H1 (cell line): Measurements from ENCODE around the gene CGB2. TPM values are rescaled to one million over a fixed set of nuclear protein-coding genes. Genes with fewer than 3 reads are reported as not detected.

ENCODE experiments used
- CTCF ChIA-PET: fragments of 300-600 bp; sonication (Branson Sonifier 250); formaldehyde crosslinking; loops from one replicate; lab custom pipeline; 2021; ENCODE audit not compliant: partially characterized antibody; lab: Charles Lee
- POLR2A ChIA-PET: fragments of 300-600 bp; sonication (Branson Sonifier 250); formaldehyde crosslinking; loops from one replicate; lab custom pipeline; 2021; ENCODE audit warnings: inconsistent platforms; ENCODE audit not compliant: partially characterized antibody; lab: Charles Lee
- DNase-seq, 2 experiments: peaks; one replicate each; pipeline versions ENCODE4 v3.0.0 to v3.0.0-alpha.2; 2010 to 2022; ENCODE audit warnings: low spot score in 2 of 2, low read depth in 1 of 2, mixed read lengths in 1 of 2
- FAIRE-seq: peaks from 2 replicates; lab custom pipeline; 2011; peaks lifted over from hg19 to GRCh38; lab: Jason Lieb, UNC
- H2AFZ ChIP-seq: 2 replicates; pipeline ENCODE4 v1.8.1; 2012; ENCODE audit warnings: low read length, inconsistent platforms
- H2AK5ac ChIP-seq: 2 replicates; pipeline ENCODE4 v1.6.1; 2013; ENCODE audit warnings: low read depth, low read length
- H2BK120ac ChIP-seq: replicated peaks from 2 replicates; pipeline ENCODE3; 2013; ENCODE audit warnings: low read depth, low read length, inconsistent platforms
- H2BK12ac ChIP-seq: 2 replicates; pipeline ENCODE4 v1.6.1; 2013; ENCODE audit warnings: low read depth, low read length
- H2BK15ac ChIP-seq: 2 replicates; pipeline ENCODE4 v1.6.1; 2013; ENCODE audit warnings: low read length
- H2BK20ac ChIP-seq: 2 replicates; pipeline ENCODE4 v1.6.1; 2013; ENCODE audit warnings: low read length
- H2BK5ac ChIP-seq: 2 replicates; pipeline ENCODE4 v1.6.1; 2013; ENCODE audit warnings: low read depth, low read length
- H3K14ac ChIP-seq: 2 replicates; pipeline ENCODE4 v1.6.1; 2013; ENCODE audit warnings: inconsistent platforms; ENCODE audit not compliant: insufficient read length
- H3K18ac ChIP-seq: 2 replicates; pipeline ENCODE4 v1.6.1; 2013; ENCODE audit warnings: low read length; ENCODE audit errors: extremely low read depth
- H3K23ac ChIP-seq: 2 replicates; pipeline ENCODE4 v1.6.1; 2013; ENCODE audit warnings: inconsistent platforms; ENCODE audit not compliant: insufficient read length
- H3K23me2 ChIP-seq: 2 replicates; pipeline ENCODE4 v1.6.1; 2013; ENCODE audit warnings: low read depth, low read length
- H3K27ac ChIP-seq: 2 replicates; pipeline ENCODE4 v1.6.1; 2011; ENCODE audit warnings: low read depth, low read length, inconsistent platforms
- H3K27me3 ChIP-seq, 4 experiments: replicated peaks in 1 of 4; 1 replicate in 1 of 4; 2 replicates in 3 of 4; pipeline versions ENCODE4 v1.6.1 to v1.8.1; 2011 to 2013; ENCODE audit warnings: low read length in 3 of 4, mild to moderate bottlenecking in 3 of 4, inconsistent platforms in 2 of 4, mixed read lengths in 2 of 4, moderate library complexity in 1 of 4; ENCODE audit not compliant: control insufficient read depth in 3 of 4, insufficient read depth in 3 of 4; ENCODE audit errors: extremely low read depth in 1 of 4
- H3K36me3 ChIP-seq, 4 experiments: 2 replicates each; pipeline versions ENCODE4 v1.6.1 to v1.8.1; 2011 to 2013; ENCODE audit warnings: mild to moderate bottlenecking in 4 of 4, low read length in 3 of 4, moderate library complexity in 2 of 4, control low read depth in 1 of 4, inconsistent platforms in 1 of 4; ENCODE audit not compliant: insufficient read depth in 4 of 4, control insufficient read depth in 2 of 4
- H3K4ac ChIP-seq: replicated peaks from 2 replicates; pipeline ENCODE3; 2013; ENCODE audit warnings: low read length, low read depth, mixed read lengths, inconsistent platforms; ENCODE audit not compliant: insufficient read length
- H3K4me1 ChIP-seq, 4 experiments: replicated peaks in 1 of 4; 1 replicate in 1 of 4; 2 replicates in 3 of 4; pipeline versions ENCODE4 v1.6.1 to v1.8.1; 2011 to 2013; ENCODE audit warnings: low read length in 3 of 4, inconsistent platforms in 2 of 4, mixed read lengths in 1 of 4; ENCODE audit not compliant: insufficient read depth in 4 of 4, control insufficient read depth in 3 of 4
- H3K4me2 ChIP-seq, 2 experiments: 2 replicates each; pipeline versions ENCODE4 v1.6.1 to v1.8.1; 2011 to 2013; ENCODE audit warnings: low read depth in 2 of 2, low read length in 2 of 2, control low read depth in 1 of 2, inconsistent platforms in 1 of 2, mild to moderate bottlenecking in 1 of 2; ENCODE audit not compliant: insufficient read depth in 1 of 2
- H3K4me3 ChIP-seq, 4 experiments: fragments of 200-600, 300-600 bp in 1 of 4; sonication (generic), shearing (Covaris generic), sonication (Bioruptor Twin) in 1 of 4; 2 replicates each; pipeline versions ENCODE4 v1.5.1 to v1.8.1; 2011 to 2016; ENCODE audit warnings: low read length in 4 of 4, low read depth in 3 of 4, control low read depth in 2 of 4, inconsistent platforms in 2 of 4, mild to moderate bottlenecking in 2 of 4, mixed read lengths in 1 of 4, moderate library complexity in 1 of 4; ENCODE audit not compliant: insufficient read depth in 2 of 4; ENCODE audit errors: extremely low read depth in 1 of 4
- H3K56ac ChIP-seq: replicated peaks from 2 replicates; pipeline ENCODE3; 2013; ENCODE audit warnings: low read depth, mild to moderate bottlenecking, mixed read lengths, low read length, inconsistent platforms; ENCODE audit not compliant: insufficient read length
- H3K79me1 ChIP-seq: 2 replicates; pipeline ENCODE4 v1.6.1; 2013; ENCODE audit warnings: low read depth, low read length, control low read depth
- H3K79me2 ChIP-seq, 2 experiments: 2 replicates each; pipeline versions ENCODE4 v1.6.1 to v1.8.1; 2012 to 2013; ENCODE audit warnings: low read length in 2 of 2, mild to moderate bottlenecking in 2 of 2, inconsistent platforms in 1 of 2; ENCODE audit not compliant: insufficient read depth in 2 of 2, control insufficient read depth in 1 of 2
- H3K9ac ChIP-seq, 4 experiments: replicated peaks in 1 of 4; 1 replicate in 1 of 4; 2 replicates in 3 of 4; pipeline versions ENCODE4 v1.6.1 to v1.8.1; 2011 to 2013; ENCODE audit warnings: low read depth in 3 of 4, low read length in 3 of 4, control low read depth in 2 of 4, mild to moderate bottlenecking in 2 of 4, moderate library complexity in 2 of 4, inconsistent platforms in 1 of 4; ENCODE audit errors: extremely low read depth in 1 of 4
- H3K9me3 ChIP-seq, 2 experiments: 2 replicates each; pipeline versions ENCODE4 v1.6.1 to v1.8.1; 2012 to 2013; ENCODE audit warnings: mild to moderate bottlenecking in 2 of 2, moderate library complexity in 2 of 2, control low read depth in 1 of 2, inconsistent platforms in 1 of 2, low read depth in 1 of 2, low read length in 1 of 2, mixed read lengths in 1 of 2; ENCODE audit not compliant: insufficient read depth in 2 of 2
- H4K20me1 ChIP-seq, 2 experiments: replicated peaks in 1 of 2; 2 replicates each; pipeline versions ENCODE3 to v1.8.1; 2011 to 2013; ENCODE audit warnings: inconsistent platforms in 2 of 2, low read length in 2 of 2, mild to moderate bottlenecking in 1 of 2; ENCODE audit not compliant: insufficient read depth in 2 of 2, control insufficient read depth in 1 of 2
- H4K5ac ChIP-seq: 2 replicates; pipeline ENCODE4 v1.6.1; 2013; ENCODE audit warnings: low read length, low read depth, mixed read lengths, inconsistent platforms; ENCODE audit not compliant: insufficient read length
- H4K8ac ChIP-seq: 2 replicates; pipeline ENCODE4 v1.8.0; 2013; ENCODE audit warnings: mild to moderate bottlenecking, moderate library complexity, low read length, inconsistent platforms; ENCODE audit not compliant: insufficient read depth; ENCODE audit errors: extremely low read depth
- H4K91ac ChIP-seq: replicated peaks from 2 replicates; pipeline ENCODE3; 2013; ENCODE audit warnings: low read length, mixed read lengths, inconsistent platforms; ENCODE audit not compliant: insufficient read length
- GABPA ChIP-seq: IDR thresholded peaks from 2 replicates; pipeline ENCODE4 v1.6.1; 2011; ENCODE audit warnings: mild to moderate bottlenecking, low read length, moderate library complexity, borderline replicate concordance; ENCODE audit not compliant: insufficient read depth
- KDM4A ChIP-seq: IDR thresholded peaks from one replicate; pipeline ENCODE4 v1.7.1; 2012; ENCODE audit warnings: low read depth, mild to moderate bottlenecking, moderate library complexity, low read length, inconsistent platforms; ENCODE audit not compliant: severe bottlenecking
- NANOG ChIP-seq: IDR thresholded peaks from 2 replicates; pipeline ENCODE4 v1.6.1; 2011; ENCODE audit warnings: low read length, low read depth, mild to moderate bottlenecking, inconsistent platforms; ENCODE audit not compliant: insufficient read depth, poor library complexity, severe bottlenecking
- RBBP5 ChIP-seq: IDR thresholded peaks from 2 replicates; pipeline ENCODE4 v1.7.1; 2012; ENCODE audit warnings: low read depth, mild to moderate bottlenecking, inconsistent platforms, low read length, moderate library complexity, borderline replicate concordance
- TAF7 ChIP-seq: optimal IDR thresholded peaks from 2 replicates; pipeline ENCODE3; 2011; ENCODE audit warnings: low read depth, mild to moderate bottlenecking, inconsistent platforms, low read length, moderate library complexity, borderline replicate concordance
- WGBS, 2 experiments: shearing (Covaris generic) in 1 of 2; methylation state at CpG; one replicate each; pipeline versions ENCODE4 v1.1.6 to v1.1.7; 2013 to 2015; ENCODE audit warnings: low lambda C conversion rate in 2 of 2, mixed read lengths in 2 of 2, inconsistent platforms in 1 of 2, low coverage in 1 of 2, missing lambda C conversion rate in 1 of 2; ENCODE audit not compliant: insufficient replicate concordance in 2 of 2, insufficient coverage in 1 of 2, insufficient read length in 1 of 2; ENCODE audit errors: extremely low coverage in 1 of 2, missing lambda C conversion rate in 1 of 2; 5-methylcytosine and 5-hydroxymethylcytosine counted together
- polyA plus RNA-seq, 7 experiments: library from polyadenylated mRNA; depleted of rRNA in 3 of 7; stranded (reverse) in 5 of 7; unstranded in 2 of 7; fragments of >200 nt in 5 of 7; fragments of 200-250 nt in 2 of 7; gene quantifications; 1 replicate in 5 of 7; 2 replicates in 1 of 7; 4 replicates in 1 of 7; pipeline versions ENCODE4 v1.2.1 to v1.2.3, GENCODE V29; 2011 to 2013; ENCODE audit warnings: missing spikeins in 2 of 7, mixed read lengths in 2 of 7
- total RNA-seq: library from RNA; stranded (reverse); fragmentation: NEBNext Ultra II Directional; extraction: Animal tissue kit (Norgen Biotek cat#: 25700); gene quantifications from 2 replicates; pipeline ENCODE4 v1.2.1, GENCODE V29; 2021

The CGB2 gene
- total and polyA plus RNA-seq, 2 of the 8 experiments (the other 6 are each of a cell fraction or from before 2014, with no cell fraction given): 0.71 to 3.2 TPM

- Histone ChIP-seq H2BK15ac (no peak within 1 kb of the TSS), H3K4me2 (peak within 1 kb of the TSS; percentile 88 to 90), H2BK120ac (no peak within 1 kb of the TSS), H3K56ac (no peak within 1 kb of the TSS), H3K18ac (peak within 1 kb of the TSS; percentile 85), H3K36me3 (no peaks in the 10 kb centered on the region), H3K9me3 (no peaks in the 10 kb centered on the region), H3K4me1 (peaks cover 0 to 22% (median 17%) of the 10 kb centered on the region in 4 experiments; a peak in 6 of 7 replicates), H2AFZ (0 out of 2 replicates have a peak within 1 kb of the TSS, but pooled peaks have one; percentile 17), H3K9ac (peak within 1 kb of the TSS in 1 of 4 experiments; percentile 28; a peak in 1 of 7 replicates), H3K4me3 (peak within 1 kb of the TSS; percentile 28 to 61 (median 31)), H3K79me2 (no peaks in the 10 kb centered on the region), H4K8ac (no peak within 1 kb of the TSS; the same call in none of the 2 replicates), H3K23me2 (peaks cover 8% of the 10 kb centered on the region), H4K5ac (peak within 1 kb of the TSS; percentile 66), H2AK5ac (no peak within 1 kb of the TSS), H4K20me1 (no peaks in the 10 kb centered on the region), H3K4ac (no peak within 1 kb of the TSS), H3K27ac (no peak within 1 kb of the TSS), H2BK12ac (peak within 1 kb of the TSS; percentile 50; the same call in 1 of the 2 replicates), H3K14ac (no peak within 1 kb of the TSS), H3K23ac (no peak within 1 kb of the TSS), H3K79me1 (no peaks in the 10 kb centered on the region), H4K91ac (peak within 1 kb of the TSS; percentile 59), H2BK20ac (no peak within 1 kb of the TSS), H2BK5ac (no peak within 1 kb of the TSS; the same call in 1 of the 2 replicates), H3K27me3 (peaks cover under 1 to 43% (median 36%) of the 10 kb centered on the region in 4 experiments)
- 4% methylated on average over 9 of the region's 53 CpGs; no CpG with 5 or more reads in 1 of the 2 experiments for WGBS, 2 experiments
- ChIA-PET CTCF (interaction anchor here (0.6 to 1.8 kb wide), 8 partner anchors 10 to 415 kb away, joined by 3 to 7 read pairs (median 4); partner anchors contain the start of genes GYS1 and RUVBL2), POLR2A (interaction anchor here (0.9 to 1.5 kb wide), 3 partner anchors 13 to 53 kb away, joined by 3 read pairs; no protein-coding TSS in a partner anchor)
- FAIRE-seq: no peak
- TF ChIP-seq NANOG (no peak), KDM4A (peak; percentile 38), TAF7 (no peak), GABPA (no peak), RBBP5 (no peak)
- DNase-seq: peak in 1 of 2 experiments; percentile 78
Measured at GRCh38 chr19:49064768-49065611, 33.3 kb downstream of the CGB2 start, which contains the start of gene NTF4. Gene NTF4, minus strand, starts transcription at chr19:49064818. Its CDS starts 2,821 bp downstream, at chr19:49061997.
